Fibroblast of pulmonary artery (primary cell): ENCODE results near the gene SSTR4.
A peak's percentile ranks its signal among the peaks of the same experiment; 100 is the strongest.

Source experiments
- DNase-seq: peaks from one replicate; pipeline ENCODE4 v3.0.0-alpha.2; 2010; ENCODE audit warnings: low read depth
- H3K4me3 ChIP-seq: replicated peaks from 2 replicates; pipeline ENCODE4 v1.5.1; 2011; ENCODE audit warnings: low read depth, mild to moderate bottlenecking, control low read depth, low read length, moderate library complexity
- CTCF ChIP-seq: IDR thresholded peaks from 2 replicates; pipeline ENCODE4 v1.5.1; 2011; ENCODE audit warnings: mild to moderate bottlenecking, control low read depth, low read length, inconsistent platforms; ENCODE audit errors: missing control alignments

The SSTR4 gene

GRCh38 chr20:23079926-23080325, 44.8 kb downstream of the SSTR4 start:
- no peak for TF ChIP-seq CTCF
- no peak for DNase-seq
- no peak overlapping the region for H3K4me3 ChIP-seq

- no peak overlapping the region for H3K4me3 ChIP-seq
Measured at GRCh38 chr20:23080521-23080920, 45.4 kb downstream of the SSTR4 start.

GRCh38 chr20:23081263-23081819, 46.2 kb downstream of the SSTR4 start:
- TF ChIP-seq CTCF, result no peak
- no peak overlapping the region for H3K4me3 ChIP-seq
- no peak for DNase-seq

More at GRCh38 chr20:23080521-23080920, 45.4 kb downstream of the SSTR4 start:
- DNase-seq, result no peak
- no peak for TF ChIP-seq CTCF

GRCh38 chr20:23082846-23083552, 47.9 kb downstream of the SSTR4 start:
- no peak for TF ChIP-seq CTCF
- H3K4me3 ChIP-seq, result no peak overlapping the region
- peak; percentile 34 for DNase-seq

GRCh38 chr20:23083553-23084220, 48.6 kb downstream of the SSTR4 start:
- no peak for DNase-seq
- TF ChIP-seq CTCF, result no peak
- no peak overlapping the region for H3K4me3 ChIP-seq

- no peak for TF ChIP-seq CTCF
- no peak overlapping the region for H3K4me3 ChIP-seq
- DNase-seq, result no peak
Measured at GRCh38 chr20:23084282-23084844, 49.3 kb downstream of the SSTR4 start.
